SK-N-SH treated with all-trans-retinoic acid at 6 μM for 48 hours (cell line): ENCODE results near the gene RPA1.
"Not testable (repeated sequence)": the region's sequence is repeated elsewhere in the genome, so short reads cannot be mapped to it uniquely, and the experiment has no call there.

Experiments
- ARNTL ChIP-seq: fragments of 450-650 bp; formaldehyde crosslinking; IDR thresholded peaks from 2 replicates; pipeline ENCODE4 v1.5.0; 2020; ENCODE audit warnings: low read depth, mild to moderate bottlenecking, moderate library complexity, borderline replicate concordance
- BACH2 ChIP-seq: fragments of 250-450 bp; sonication (Bioruptor Pico); IDR thresholded peaks from 2 replicates; pipeline ENCODE4 v1.9.0; 2021; ENCODE audit warnings: mild to moderate bottlenecking, borderline replicate concordance
- CREB5 ChIP-seq: fragments of 250-450 bp; sonication (Bioruptor Pico); IDR thresholded peaks from 2 replicates; pipeline ENCODE4 v1.5.1; 2020; ENCODE audit warnings: low read depth, mild to moderate bottlenecking, moderate library complexity
- GLIS3 ChIP-seq: fragments of 250-450 bp; sonication (Bioruptor Pico); IDR thresholded peaks from 2 replicates; pipeline ENCODE4 v1.5.0; 2020; ENCODE audit warnings: mild to moderate bottlenecking, moderate library complexity
- PATZ1 ChIP-seq: fragments of 250-450 bp; sonication (Bioruptor Pico); IDR thresholded peaks from 2 replicates; pipeline ENCODE4 v1.8.0; 2020; ENCODE audit warnings: mild to moderate bottlenecking, moderate library complexity, borderline replicate concordance
- RARB ChIP-seq: fragments of 250-450 bp; sonication (Bioruptor Pico); IDR thresholded peaks from 2 replicates; pipeline ENCODE4 v1.8.0; 2021; ENCODE audit warnings: mild to moderate bottlenecking, moderate library complexity
- SNAI2 ChIP-seq: fragments of 250-450 bp; sonication (Bioruptor Pico); IDR thresholded peaks from 2 replicates; pipeline ENCODE4 v1.5.0; 2020; ENCODE audit warnings: mild to moderate bottlenecking, moderate library complexity
- TCF4 ChIP-seq: fragments of 250-450 bp; sonication (Bioruptor Pico); IDR thresholded peaks from 2 replicates; pipeline ENCODE4 v1.8.0; 2021; ENCODE audit warnings: mild to moderate bottlenecking, moderate library complexity, borderline replicate concordance
- TSHZ2 ChIP-seq: fragments of 250-450 bp; sonication (Bioruptor Pico); IDR thresholded peaks from 2 replicates; pipeline ENCODE4 v1.5.0; 2020; ENCODE audit warnings: mild to moderate bottlenecking, moderate library complexity
- ZFP3 ChIP-seq: fragments of 250-450 bp; sonication (Bioruptor Pico); IDR thresholded peaks from 2 replicates; pipeline ENCODE4 v1.5.0; 2020; ENCODE audit warnings: mild to moderate bottlenecking, moderate library complexity
- ZFP30 ChIP-seq: fragments of 450-650 bp; formaldehyde crosslinking; IDR thresholded peaks from 2 replicates; pipeline ENCODE4 v1.5.0; 2022; ENCODE audit warnings: mild to moderate bottlenecking, moderate library complexity
- ZNF565 ChIP-seq: fragments of 450-650 bp; formaldehyde crosslinking; conservative IDR thresholded peaks from 2 replicates; pipeline ENCODE4 v1.5.0; 2020; ENCODE audit warnings: low read depth, mild to moderate bottlenecking, moderate library complexity

GRCh38 chr17:1809815-1810214 is 20.0 kb upstream of the RPA1 start:
- TF ChIP-seq PATZ1 (CRISPR knock-in tag); TSHZ2 (CRISPR knock-in tag); ZFP30; CREB5 (CRISPR knock-in tag); BACH2 (CRISPR knock-in tag); GLIS3 (CRISPR knock-in tag); ZNF565 (CRISPR knock-in tag); SNAI2; ZFP3 (CRISPR knock-in tag); TCF4 (CRISPR knock-in tag); ARNTL (CRISPR knock-in tag); RARB (CRISPR knock-in tag): not testable (repeated sequence)
